Epithelial cell of esophagus (primary cell): ENCODE measurements around the gene BCLAF3.

ENCODE experiments used
- DNase-seq: peaks from one replicate; pipeline ENCODE4 v3.0.0; 2010; ENCODE audit warnings: low read depth
- H3K4me3 ChIP-seq: 2 replicates; pipeline ENCODE4 v1.5.1; 2011; ENCODE audit warnings: mild to moderate bottlenecking, low read length, control low read depth
- CTCF ChIP-seq: IDR thresholded peaks from 2 replicates; pipeline ENCODE4 v1.5.1; 2011; ENCODE audit warnings: low read depth, mild to moderate bottlenecking, low read length, control low read depth, inconsistent platforms; ENCODE audit not compliant: insufficient read depth; ENCODE audit errors: missing control alignments

BCLAF3 gene

GRCh38 chrX:19990556-19991349 lies at the start of gene BCLAF3:
Gene BCLAF3, minus strand, starts transcription at chrX:19991061. Its CDS starts 20,797 bp downstream, at chrX:19970264.
- TF ChIP-seq CTCF, result peak; percentile 29
- peak within 1 kb of the TSS; percentile 52 for H3K4me3 ChIP-seq
- DNase-seq, result peak; percentile 82

GRCh38 chrX:20038966-20039365 lies 48.1 kb upstream of the BCLAF3 start:
- TF ChIP-seq CTCF, result no peak
- peak; percentile 61 for DNase-seq
- H3K4me3 ChIP-seq, result no peak overlapping the region

- no peak for DNase-seq
- TF ChIP-seq CTCF, result no peak
- no peak overlapping the region for H3K4me3 ChIP-seq
Observed at GRCh38 chrX:20037186-20037585, 46.3 kb upstream of the BCLAF3 start.

GRCh38 chrX:20032201-20032600 lies 41.3 kb upstream of the BCLAF3 start:
- no peak for TF ChIP-seq CTCF
- no peak overlapping the region for H3K4me3 ChIP-seq
- DNase-seq, result no peak

GRCh38 chrX:20029728-20030127 lies 38.9 kb upstream of the BCLAF3 start:
- TF ChIP-seq CTCF, result no peak
- no peak overlapping the region for H3K4me3 ChIP-seq
- DNase-seq, result peak; percentile 23

GRCh38 chrX:20028588-20028987 lies 37.7 kb upstream of the BCLAF3 start:
- H3K4me3 ChIP-seq, result no peak overlapping the region
- DNase-seq, result no peak
- no peak for TF ChIP-seq CTCF

- no peak for TF ChIP-seq CTCF
- peak; percentile 30 for DNase-seq
- no peak overlapping the region for H3K4me3 ChIP-seq
Observed at GRCh38 chrX:20026278-20026677, 35.4 kb upstream of the BCLAF3 start.
